GM21515 (cell line): Measurements from ENCODE around the gene MAN1A1.
"Not testable (repeated sequence)": the region's sequence is repeated elsewhere in the genome, so short reads cannot be mapped to it uniquely, and the experiment has no call there.

Experiments used
- ATAC-seq: cut with Tn5 transposase; IDR thresholded peaks from one replicate; pipeline ENCODE4 v1.9.1; 2021; ENCODE audit not compliant: unreplicated experiment

The MAN1A1 gene

GRCh38 chr6:119349361-119350201, at the start of gene MAN1A1:
Gene MAN1A1, minus strand, starts transcription at chr6:119349761. Its CDS starts 696 bp downstream, at chr6:119349065.
- peak; percentile 77 for ATAC-seq

- peak; percentile 54 for ATAC-seq
Observed at GRCh38 chr6:119395192-119395591, 45.6 kb upstream of the MAN1A1 start.

GRCh38 chr6:119390247-119390793, 40.8 kb upstream of the MAN1A1 start:
- ATAC-seq = no peak

GRCh38 chr6:119385994-119386393, 36.4 kb upstream of the MAN1A1 start:
- no peak for ATAC-seq

GRCh38 chr6:119384444-119384843, 34.9 kb upstream of the MAN1A1 start:
- ATAC-seq = no peak

- ATAC-seq = no peak
Observed at GRCh38 chr6:119379809-119380208, 30.2 kb upstream of the MAN1A1 start.

GRCh38 chr6:119377043-119377442, 27.5 kb upstream of the MAN1A1 start:
- not testable (repeated sequence) for ATAC-seq

- no peak for ATAC-seq
Observed at GRCh38 chr6:119370080-119370479, 20.5 kb upstream of the MAN1A1 start.

- no peak for ATAC-seq
Observed at GRCh38 chr6:119368921-119369320, 19.4 kb upstream of the MAN1A1 start.

GRCh38 chr6:119361209-119361608, 11.6 kb upstream of the MAN1A1 start:
- ATAC-seq = no peak

GRCh38 chr6:119360262-119360915, 10.8 kb upstream of the MAN1A1 start:
- ATAC-seq = no peak

GRCh38 chr6:119355890-119356289, 6.3 kb upstream of the MAN1A1 start:
- no peak for ATAC-seq

GRCh38 chr6:119355157-119355556, 5.6 kb upstream of the MAN1A1 start:
- no peak for ATAC-seq

GRCh38 chr6:119353696-119354095, 4.1 kb upstream of the MAN1A1 start:
- ATAC-seq = no peak

GRCh38 chr6:119352001-119352400, 2.4 kb upstream of the MAN1A1 start:
- no peak for ATAC-seq

GRCh38 chr6:119350952-119351372, 1.4 kb upstream of the MAN1A1 start:
- ATAC-seq = no peak

- peak; percentile 12 for ATAC-seq
Observed at GRCh38 chr6:119350202-119350951, 816 bp upstream of the MAN1A1 start.

GRCh38 chr6:119348748-119349360, 707 bp downstream of the MAN1A1 start:
- peak; percentile 3 for ATAC-seq

GRCh38 chr6:119348096-119348747, 1.3 kb downstream of the MAN1A1 start:
- peak; percentile 26 for ATAC-seq

- peak; percentile 19 for ATAC-seq
Observed at GRCh38 chr6:119347466-119348095, 2.0 kb downstream of the MAN1A1 start.
